Tibial nerve (tissue), 4 donors: ENCODE data around the gene STXBP6. TPM values are rescaled to one million over a fixed set of nuclear protein-coding genes. Genes with fewer than 3 reads are reported as not detected.

Experiments used
- DNase-seq, 2 donors: peaks; one replicate each; pipeline ENCODE4 v3.0.0-alpha.2; 2019; ENCODE audit warnings: low spot score in 2 of 2
- H3K27ac ChIP-seq, 4 donors: fragments of 200-600 bp; sonication (generic) in 3 of 4; one replicate each; pipeline ENCODE4 v1.5.1; 2017 to 2019; ENCODE audit warnings: mild to moderate bottlenecking in 1 of 4
- H3K27me3 ChIP-seq, 2 donors: fragments of 200-600 bp; sonication (generic) in 1 of 2; one replicate each; pipeline versions ENCODE4 v1.5.1 to v1.6.0; 2017 to 2019
- H3K36me3 ChIP-seq, 3 donors: fragments of 200-600 bp; sonication (generic); one replicate each; pipeline ENCODE4 v1.5.1; 2018 to 2019
- H3K4me1 ChIP-seq, 4 donors: fragments of 200-600 bp; sonication (generic) in 3 of 4; one replicate each; pipeline ENCODE4 v1.5.1; 2017 to 2019
- H3K4me3 ChIP-seq, 4 donors: fragments of 200-600 bp; sonication (generic) in 3 of 4; one replicate each; pipeline ENCODE4 v1.5.1; 2017 to 2019; ENCODE audit warnings: mild to moderate bottlenecking in 1 of 4, moderate library complexity in 1 of 4
- H3K9me3 ChIP-seq, 4 donors: fragments of 200-600 bp; sonication (generic) in 3 of 4; one replicate each; pipeline ENCODE4 v1.5.1; 2017 to 2019
- CTCF ChIP-seq, 5 experiments: fragments of 200-600 bp in 3 of 5; fragments of 450-650 bp in 2 of 5; sonication (generic) in 3 of 5; IDR thresholded peaks; one replicate each; pipeline ENCODE4 v1.5.1; 2016 to 2019; ENCODE audit warnings: antibody characterized with exemption in 5 of 5, mild to moderate bottlenecking in 3 of 5, moderate library complexity in 2 of 5
- EP300 ChIP-seq, 2 donors: sonication (generic); formaldehyde crosslinking; IDR thresholded peaks; one replicate each; pipeline ENCODE4 v1.6.1; 2017; ENCODE audit warnings: antibody characterized with exemption in 2 of 2, mild to moderate bottlenecking in 1 of 2
- POLR2A ChIP-seq, 2 donors: fragments of 450-650 bp; IDR thresholded peaks; one replicate each; pipeline ENCODE4 v1.6.1; 2017; ENCODE audit warnings: antibody characterized with exemption in 2 of 2, mild to moderate bottlenecking in 2 of 2, moderate library complexity in 2 of 2
- WGBS, 2 donors: methylation state at CpG; one replicate each; pipeline ENCODE4 v1.1.5; 2018; 5-methylcytosine and 5-hydroxymethylcytosine counted together
- total RNA-seq, 4 donors: library from RNA; depleted of rRNA; stranded (reverse); fragments of >200 nt; gene quantifications; one replicate each; pipeline ENCODE4 v1.1.0, GENCODE V29; 2016

STXBP6 gene
- total RNA-seq, 4 donors from 2014 or later: 12.6 to 42.6 (median 33.5) TPM

DNA sequence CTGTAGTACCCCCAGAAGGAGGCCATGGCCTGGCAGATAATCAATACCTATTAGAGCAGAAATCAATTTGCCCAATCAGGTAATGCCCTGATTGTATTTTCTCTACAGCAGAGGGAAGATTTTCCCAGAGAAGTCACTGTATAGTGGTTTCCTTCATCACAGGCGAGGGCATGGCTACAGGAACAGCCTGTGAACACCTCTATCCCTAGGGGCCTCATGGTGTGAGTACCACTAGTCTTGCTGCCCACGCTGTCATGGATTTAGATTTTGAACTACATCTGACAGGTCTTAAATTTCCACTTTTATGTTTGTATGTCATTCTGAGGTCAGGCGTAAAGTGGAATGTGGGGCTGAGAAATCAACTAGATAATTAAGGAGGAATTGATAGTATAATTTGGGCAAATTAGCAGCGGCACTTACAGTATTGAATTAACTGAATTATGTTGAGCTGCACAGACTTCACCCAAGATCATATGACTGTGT is 42.4 kb upstream of the STXBP6 start:
- WGBS, 2 donors: 93 to 95% methylated on average over 4 of the region's 4 CpGs
- DNase-seq: no peak
- H3K27ac ChIP-seq: no peak overlapping the region
- no peaks in the 10 kb centered on the region for H3K9me3 ChIP-seq
- H3K27me3 ChIP-seq: no peaks in the 10 kb centered on the region
- H3K4me1 ChIP-seq: no peaks in the 10 kb centered on the region
- no peak overlapping the region for H3K4me3 ChIP-seq
- no peaks in the 10 kb centered on the region for H3K36me3 ChIP-seq
- TF ChIP-seq POLR2A (IDR thresholded peaks at IDR 0.05) (no peak), EP300 (IDR thresholded peaks at IDR 0.05) (no peak), CTCF (IDR thresholded peaks at IDR 0.05) (no peak)

DNA sequence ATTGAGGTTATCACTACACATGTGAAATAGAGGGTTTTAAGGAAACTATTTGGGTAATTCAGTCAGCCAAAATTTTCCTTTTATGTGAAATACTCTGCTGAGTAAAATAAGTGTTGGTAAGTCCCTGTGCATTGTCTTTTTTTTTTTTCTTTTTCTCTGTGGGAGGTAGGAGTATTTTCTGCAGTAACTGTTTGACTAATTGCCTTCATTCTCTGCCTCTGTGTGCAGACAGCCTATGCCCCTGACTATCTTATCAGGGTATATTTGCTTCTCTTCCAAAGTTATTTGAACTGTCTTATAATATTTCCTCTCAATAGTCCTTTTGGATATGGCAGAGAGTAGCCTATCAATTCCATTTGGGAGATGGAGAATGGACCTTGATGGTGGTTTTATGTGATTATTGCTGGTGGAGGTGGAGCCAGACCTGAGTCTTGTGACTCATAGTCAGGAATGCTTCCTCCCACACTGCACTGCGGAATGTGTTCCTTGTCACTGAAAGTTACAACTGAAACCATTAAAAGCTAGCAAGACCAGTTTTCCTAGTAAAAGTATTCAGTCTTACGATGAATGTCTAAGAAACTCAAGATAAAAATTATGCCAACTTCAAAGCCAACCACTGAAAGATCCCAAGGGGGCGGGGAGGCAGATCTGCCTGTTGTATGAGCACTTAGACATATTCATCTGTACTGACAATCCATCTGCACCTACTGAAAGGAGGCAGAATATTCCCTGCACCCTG is 40.9 kb upstream of the STXBP6 start:
- no peak for DNase-seq
- Histone ChIP-seq H3K4me1 (no peaks in the 10 kb centered on the region), H3K9me3 (no peaks in the 10 kb centered on the region), H3K4me3 (no peak overlapping the region), H3K27me3 (no peaks in the 10 kb centered on the region), H3K36me3 (no peaks in the 10 kb centered on the region), H3K27ac (no peak overlapping the region)
- WGBS, 2 donors: 61 to 75% methylated on average over 3 of the region's 3 CpGs
- TF ChIP-seq CTCF (IDR thresholded peaks at IDR 0.05): no peak
- TF ChIP-seq POLR2A (IDR thresholded peaks at IDR 0.05): no peak
- no peak for TF ChIP-seq EP300 (IDR thresholded peaks at IDR 0.05)

DNA sequence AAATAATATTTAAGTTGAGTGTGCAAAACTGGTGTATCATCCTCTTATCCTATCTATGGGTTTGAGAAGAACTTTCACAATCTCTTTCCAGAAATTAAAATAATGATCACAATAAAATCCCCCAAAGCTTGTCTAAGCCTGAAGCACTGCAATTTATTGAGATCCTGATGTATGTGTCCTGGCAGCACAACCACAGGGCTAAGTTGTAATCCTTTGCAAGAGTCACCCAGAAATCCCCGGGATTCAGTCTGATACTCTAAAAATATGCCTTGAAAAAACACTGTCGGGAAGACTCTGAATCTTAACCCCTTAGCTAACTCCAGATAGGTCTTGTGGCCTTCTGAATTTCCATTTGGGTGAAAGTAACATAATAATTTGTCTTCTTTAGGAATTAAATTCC is 40.3 kb upstream of the STXBP6 start:
- no peak overlapping the region for H3K4me3 ChIP-seq
- no peaks in the 10 kb centered on the region for H3K9me3 ChIP-seq
- H3K36me3 ChIP-seq: no peaks in the 10 kb centered on the region
- TF ChIP-seq EP300 (IDR thresholded peaks at IDR 0.05) (no peak), CTCF (IDR thresholded peaks at IDR 0.05) (no peak), POLR2A (IDR thresholded peaks at IDR 0.05) (no peak)
- 20 to 42% methylated on average over 2 of the region's 2 CpGs for WGBS, 2 donors
- DNase-seq: no peak
- H3K27ac ChIP-seq: no peak overlapping the region
- no peaks in the 10 kb centered on the region for H3K4me1 ChIP-seq
- H3K27me3 ChIP-seq: no peaks in the 10 kb centered on the region

- no peak overlapping the region for H3K27ac ChIP-seq
- TF ChIP-seq POLR2A (IDR thresholded peaks at IDR 0.05): no peak
- no peak for TF ChIP-seq CTCF (IDR thresholded peaks at IDR 0.05)
- no peak for TF ChIP-seq EP300 (IDR thresholded peaks at IDR 0.05)
- H3K27me3 ChIP-seq: no peaks in the 10 kb centered on the region
- H3K36me3 ChIP-seq: no peaks in the 10 kb centered on the region
- H3K4me3 ChIP-seq: no peak overlapping the region
- DNase-seq: no peak
- WGBS, 2 donors: 63 to 65% methylated on average over 1 of the region's 1 CpG
- H3K4me1 ChIP-seq: no peaks in the 10 kb centered on the region
- no peaks in the 10 kb centered on the region for H3K9me3 ChIP-seq
These were observed 39.5 kb upstream of the STXBP6 start for GRCh38 chr14:25089496-25089895.

DNA sequence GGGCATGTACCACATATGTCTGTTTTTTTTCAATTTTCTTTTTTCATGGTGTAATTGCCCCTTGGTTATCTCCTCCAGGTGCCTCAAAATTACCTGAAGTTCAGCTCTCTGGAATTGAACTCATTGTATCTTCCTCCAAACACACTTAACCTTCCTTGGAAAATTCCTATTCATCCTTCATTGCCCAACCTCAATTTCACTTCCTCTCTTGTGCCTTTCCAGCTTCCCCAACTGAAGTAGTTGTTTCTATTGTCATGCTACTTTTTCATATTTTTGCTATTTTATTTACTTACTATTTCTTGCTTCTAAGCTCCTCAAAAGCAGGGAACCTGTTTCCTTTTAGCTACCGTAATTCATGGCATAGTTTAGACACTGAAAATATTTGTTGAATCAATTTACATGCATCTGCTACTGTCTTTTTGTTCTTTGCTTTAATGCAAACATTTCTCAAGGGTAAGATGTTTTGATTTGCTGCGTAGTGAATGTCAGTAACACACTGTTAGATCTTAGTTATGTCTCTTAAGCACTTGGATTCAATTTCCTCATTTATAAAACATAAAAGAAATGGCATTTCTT is 37.0 kb upstream of the STXBP6 start:
- H3K27me3 ChIP-seq: no peaks in the 10 kb centered on the region
- no peak for TF ChIP-seq CTCF (IDR thresholded peaks at IDR 0.05)
- TF ChIP-seq POLR2A (IDR thresholded peaks at IDR 0.05): no peak
- no peak for TF ChIP-seq EP300 (IDR thresholded peaks at IDR 0.05)
- no peaks in the 10 kb centered on the region for H3K4me1 ChIP-seq
- DNase-seq: no peak
- H3K9me3 ChIP-seq: no peaks in the 10 kb centered on the region
- H3K27ac ChIP-seq: no peak overlapping the region
- 46 to 53% methylated on average over 2 of the region's 2 CpGs for WGBS, 2 donors
- no peaks in the 10 kb centered on the region for H3K36me3 ChIP-seq
- no peak overlapping the region for H3K4me3 ChIP-seq
